Endodermal cell (in vitro differentiated cells): ENCODE data around the gene OR8B12. TPM values are rescaled to one million over a fixed set of nuclear protein-coding genes. Genes with fewer than 3 reads are reported as not detected.
A peak's percentile ranks its signal among the peaks of the same experiment; 100 is the strongest.

Source experiments
- DNase-seq: peaks from one replicate; pipeline ENCODE4 v3.0.0-alpha.2; 2017
- H3K27ac ChIP-seq: 2 replicates; pipeline ENCODE4 v1.5.1; 2013; ENCODE audit warnings: mild to moderate bottlenecking, low read depth, low read length, moderate library complexity
- H3K27me3 ChIP-seq: 2 replicates; pipeline ENCODE4 v1.6.1; 2013; ENCODE audit warnings: mild to moderate bottlenecking, low read length, moderate library complexity; ENCODE audit not compliant: insufficient read depth, control insufficient read depth, poor library complexity, severe bottlenecking
- H3K36me3 ChIP-seq: 2 replicates; pipeline ENCODE4 v1.7.0; 2013; ENCODE audit warnings: mild to moderate bottlenecking, low read length, moderate library complexity; ENCODE audit not compliant: control insufficient read depth, insufficient read depth
- H3K4me1 ChIP-seq: one replicate; pipeline ENCODE4 v1.7.0; 2013; ENCODE audit warnings: low read length; ENCODE audit not compliant: control insufficient read depth, insufficient read depth
- H3K4me3 ChIP-seq: 2 replicates; pipeline ENCODE4 v1.5.1; 2013; ENCODE audit warnings: mild to moderate bottlenecking, low read length, moderate library complexity
- H3K9ac ChIP-seq: 2 replicates; pipeline ENCODE4 v1.6.1; 2013; ENCODE audit warnings: mild to moderate bottlenecking, low read length, moderate library complexity; ENCODE audit not compliant: poor library complexity, severe bottlenecking; ENCODE audit errors: extremely low read depth
- H3K9me3 ChIP-seq: 2 replicates; pipeline ENCODE4 v1.6.1; 2013; ENCODE audit warnings: mild to moderate bottlenecking, low read length, moderate library complexity; ENCODE audit not compliant: control insufficient read depth
- H3K27ac Mint-ChIP-seq: 2 replicates; pipeline ENCODE4 v1.8.0; 2020; ENCODE audit warnings: mixed read lengths
- H3K27me3 Mint-ChIP-seq: 2 replicates; pipeline ENCODE4 v1.8.0; 2021; ENCODE audit warnings: mild to moderate bottlenecking, mixed read lengths; ENCODE audit not compliant: insufficient read depth
- H3K36me3 Mint-ChIP-seq: 2 replicates; pipeline ENCODE4 v1.8.0; 2020; ENCODE audit warnings: low read depth, mixed read lengths
- H3K4me1 Mint-ChIP-seq: 2 replicates; pipeline ENCODE4 v1.8.0; 2020; ENCODE audit warnings: mixed read lengths
- H3K4me3 Mint-ChIP-seq: 2 replicates; pipeline ENCODE4 v1.8.0; 2020; ENCODE audit warnings: mild to moderate bottlenecking, moderate library complexity, mixed read lengths
- H3K9me3 Mint-ChIP-seq: 2 replicates; pipeline ENCODE4 v1.8.0; 2020; ENCODE audit warnings: mild to moderate bottlenecking, mixed read lengths
- CTCF ChIP-seq: fragments of 200-600 bp; sonication (generic); conservative IDR thresholded peaks from 2 replicates; pipeline ENCODE4 v1.5.0; 2021; ENCODE audit warnings: antibody characterized with exemption, mild to moderate bottlenecking
- WGBS, 2 experiments: methylation state at CpG; one replicate each; pipeline versions ENCODE4 v1.1.5 to v1.1.7; 2013; ENCODE audit warnings: missing lambda C conversion rate in 2 of 2, mixed read lengths in 1 of 2; ENCODE audit not compliant: insufficient coverage in 1 of 2, insufficient read length in 1 of 2; 5-methylcytosine and 5-hydroxymethylcytosine counted together
- total RNA-seq, 2 donors: library from RNA; stranded (reverse); fragmentation: NEBNext Ultra II Directional in 1 of 2; extraction: Animal tissue kit (Norgen Biotek cat#: 25700) in 1 of 2; gene quantifications; 2 replicates in 1 of 2; 3 replicates in 1 of 2; pipeline ENCODE4 v1.2.1, GENCODE V29; 2021

Gene OR8B12
- total RNA-seq, 2 donors from 2014 or later: not detected

- H3K9me3 Mint-ChIP-seq: peaks cover 4% of the 10 kb centered on the region
- Histone ChIP-seq H3K27me3 (no peaks in the 10 kb centered on the region), H3K4me3 (no peak overlapping the region), H3K36me3 (no peaks in the 10 kb centered on the region), H3K4me1 (no peaks in the 10 kb centered on the region), H3K27ac (no peak overlapping the region), H3K9ac (no peak overlapping the region), H3K9me3 (peaks cover 7% of the 10 kb centered on the region)
- 83 to 97% methylated on average over 1 to 2 of the region's 2 CpGs for WGBS, 2 experiments
- H3K4me3 Mint-ChIP-seq: no peak overlapping the region
- H3K36me3 Mint-ChIP-seq: no peaks in the 10 kb centered on the region
- peak; percentile 45 for DNase-seq
- H3K27ac Mint-ChIP-seq: no peak overlapping the region
- no peaks in the 10 kb centered on the region for H3K27me3 Mint-ChIP-seq
- H3K4me1 Mint-ChIP-seq: peaks cover 11% of the 10 kb centered on the region
- no peak for TF ChIP-seq CTCF
Observed at GRCh38 chr11:124533626-124534025, 9.8 kb downstream of the OR8B12 start.

- H3K9ac ChIP-seq: no peak overlapping the region
- Mint-ChIP-seq H3K27me3 (peaks cover 10% of the 10 kb centered on the region), H3K27ac (no peak overlapping the region), H3K4me1 (no peaks in the 10 kb centered on the region), H3K9me3 (no peaks in the 10 kb centered on the region), H3K4me3 (no peak overlapping the region), H3K36me3 (no peaks in the 10 kb centered on the region)
- H3K36me3 ChIP-seq: no peaks in the 10 kb centered on the region
- H3K27me3 ChIP-seq: no peaks in the 10 kb centered on the region
- no peak for TF ChIP-seq CTCF
- H3K4me1 ChIP-seq: no peaks in the 10 kb centered on the region
- H3K27ac ChIP-seq: no peak overlapping the region
- DNase-seq: no peak
- WGBS, 2 experiments: no CpG with 5 or more reads among the region's 1 CpG
- H3K4me3 ChIP-seq: no peak overlapping the region
- H3K9me3 ChIP-seq: no peaks in the 10 kb centered on the region
Observed at GRCh38 chr11:124520550-124520854, 23.0 kb downstream of the OR8B12 start.

GRCh38 chr11:124519850-124520549 is 23.5 kb downstream of the OR8B12 start:
- Histone ChIP-seq H3K9ac (no peak overlapping the region), H3K36me3 (no peaks in the 10 kb centered on the region), H3K27me3 (no peaks in the 10 kb centered on the region), H3K27ac (no peak overlapping the region), H3K9me3 (no peaks in the 10 kb centered on the region), H3K4me3 (no peak overlapping the region), H3K4me1 (no peaks in the 10 kb centered on the region)
- Mint-ChIP-seq H3K36me3 (no peaks in the 10 kb centered on the region), H3K27me3 (peaks cover 10% of the 10 kb centered on the region), H3K4me3 (no peak overlapping the region), H3K27ac (no peak overlapping the region), H3K9me3 (no peaks in the 10 kb centered on the region), H3K4me1 (no peaks in the 10 kb centered on the region)
- no peak for TF ChIP-seq CTCF
- no peak for DNase-seq
- WGBS, 2 experiments: 81 to 92% methylated on average over 2 of the region's 2 CpGs
